NT2/D1 (cell line): Measurements from ENCODE around the gene SPTLC1.

ENCODE experiments used
- YY1 ChIP-seq: IDR thresholded peaks from 2 replicates; pipeline ENCODE4 v1.6.1; 2011; ENCODE audit not compliant: insufficient read length, insufficient read depth
- ZNF274 ChIP-seq: IDR thresholded peaks from 2 replicates; pipeline ENCODE4 v1.6.1; 2011; ENCODE audit warnings: mild to moderate bottlenecking, low read depth, low read length

GRCh38 chr9:92036756-92037155 is 78.5 kb downstream of the SPTLC1 start:
- no peak for TF ChIP-seq YY1
- no peak for TF ChIP-seq ZNF274
